Stimulated activated CD8-positive, alpha-beta memory T cell treated with anti-CD3 and anti-CD28 coated beads, Interleukin-15, amount 100 ng/mL, for 1 hour (primary cell): ENCODE results near the gene TBL2.
A peak's percentile ranks its signal among the peaks of the same experiment; 100 is the strongest.
"Not testable (repeated sequence)": the region's sequence is repeated elsewhere in the genome, so short reads cannot be mapped to it uniquely, and the experiment has no call there.

ENCODE experiments used
- DNase-seq: peaks from one replicate; pipeline ENCODE4 v3.0.0-alpha.2; 2020; ENCODE audit warnings: low read depth

TBL2 gene

DNA sequence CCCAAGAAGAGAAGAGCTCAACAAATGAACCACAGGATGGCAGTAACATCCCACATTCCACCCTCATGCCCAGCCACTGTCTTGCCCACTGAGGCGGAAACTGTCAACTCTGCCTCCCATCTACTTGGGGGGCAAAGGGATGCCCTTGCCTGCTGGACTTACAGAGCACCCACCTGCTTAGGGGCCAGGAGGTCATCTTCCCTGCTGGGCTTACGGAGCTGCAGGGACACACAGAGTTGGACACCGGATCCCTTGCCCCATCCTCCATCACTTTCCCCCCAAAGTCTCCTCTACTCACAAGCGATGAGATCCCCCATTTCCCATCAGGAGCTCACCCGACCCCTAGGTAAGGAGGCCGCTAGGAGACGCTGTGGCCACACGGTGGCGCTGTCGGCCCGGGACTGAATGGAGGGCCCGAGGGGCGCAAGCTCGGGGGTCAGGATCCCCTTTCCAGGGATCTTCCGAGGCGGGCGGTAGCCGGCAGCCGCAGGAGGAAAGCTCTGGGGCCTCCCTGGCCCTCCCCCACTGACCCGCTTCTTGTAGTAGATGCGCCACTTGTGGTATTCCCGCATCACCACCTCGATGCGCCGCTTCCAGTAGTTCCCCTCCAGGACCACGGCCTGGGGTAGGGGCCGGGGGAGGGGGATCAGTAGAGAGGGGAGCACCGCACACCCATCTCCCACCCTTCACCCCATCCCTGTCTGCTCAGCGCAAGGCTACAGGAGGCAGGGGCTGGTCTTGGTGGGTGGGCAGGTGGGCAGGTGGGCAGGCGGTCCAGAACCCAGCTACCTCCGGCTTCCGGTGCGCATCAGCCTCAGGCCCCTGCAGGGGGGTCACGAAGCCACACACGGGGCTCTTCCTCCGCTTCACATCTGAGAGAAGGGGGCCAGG lies 28.7 kb upstream of the TBL2 start:
- DNase-seq, result peak; percentile 38

DNA sequence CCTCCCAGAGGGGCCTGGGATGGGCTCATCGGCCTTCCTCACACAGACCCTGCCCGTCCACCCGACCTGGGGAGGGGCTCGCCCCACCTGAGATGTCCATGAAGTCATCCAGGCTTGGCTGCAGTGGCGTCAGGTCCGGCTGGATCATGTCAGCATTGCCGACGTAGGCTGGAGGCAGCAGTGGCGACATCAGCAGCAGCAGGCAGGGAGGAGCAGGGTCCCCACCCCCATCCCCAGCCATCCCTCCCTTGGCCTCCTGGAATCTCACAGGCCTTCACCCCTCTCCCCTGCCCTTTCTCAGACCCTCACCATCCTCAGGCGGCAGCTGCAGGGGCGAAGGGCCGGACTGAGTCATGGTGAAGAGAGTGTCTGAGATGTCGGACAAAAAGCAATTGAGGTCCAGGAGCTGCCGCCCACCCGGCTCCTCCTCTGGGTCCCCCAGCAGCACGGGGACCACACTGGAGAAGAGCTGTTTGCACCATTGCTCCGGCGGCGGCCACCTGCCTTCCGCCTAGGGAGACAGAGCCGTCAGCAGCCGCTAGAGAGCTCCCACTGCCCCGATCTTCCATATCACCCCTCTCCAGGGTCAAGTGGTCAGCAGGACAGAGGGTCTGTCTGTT lies 27.3 kb upstream of the TBL2 start:
- DNase-seq, result no peak

DNA sequence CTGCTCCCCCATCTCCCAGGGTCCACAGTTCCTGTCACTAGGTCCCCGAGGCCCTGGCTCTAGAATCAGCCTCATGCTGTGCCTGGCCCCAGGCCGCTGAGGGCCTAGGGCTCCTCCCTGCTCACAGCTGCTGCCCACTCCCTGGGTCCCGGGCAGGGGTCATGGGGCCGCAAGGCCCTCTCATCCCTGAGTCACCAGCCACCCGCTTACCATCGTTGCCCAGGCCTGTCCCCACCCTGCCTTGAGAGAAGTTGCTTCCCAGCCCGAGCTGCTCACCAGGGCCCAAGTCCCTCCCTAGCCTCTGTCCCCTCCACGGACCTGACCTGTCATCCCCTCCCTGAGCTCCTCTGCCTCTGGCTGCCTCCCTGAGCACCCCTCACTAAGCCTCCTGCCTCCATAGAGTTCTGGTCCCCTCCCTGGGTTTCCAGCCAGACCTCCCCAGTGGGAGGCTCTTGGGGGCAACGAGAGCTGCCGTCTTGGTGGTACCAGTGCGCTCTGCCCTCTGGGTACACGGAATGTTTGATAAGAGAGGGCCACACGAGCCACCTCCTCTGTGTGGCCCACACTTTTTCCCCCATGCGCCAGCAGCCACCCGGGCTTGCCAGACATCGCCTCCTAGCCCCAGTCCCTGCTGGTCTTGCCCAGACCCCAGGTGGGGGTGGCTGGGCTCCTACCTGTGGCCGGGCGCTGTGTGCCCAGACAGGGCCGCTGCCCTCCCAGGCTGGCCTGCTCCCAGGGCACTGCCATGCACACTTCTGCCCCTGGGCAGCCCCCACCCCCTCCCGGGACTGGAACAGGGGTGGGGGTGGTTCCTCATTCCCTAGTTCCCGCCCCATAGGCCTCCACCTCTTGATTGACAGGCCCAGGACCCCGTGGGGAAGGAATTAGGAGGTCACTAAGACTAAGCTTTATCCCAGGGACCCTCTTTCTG lies 24.6 kb upstream of the TBL2 start:
- DNase-seq, result no peak

DNA sequence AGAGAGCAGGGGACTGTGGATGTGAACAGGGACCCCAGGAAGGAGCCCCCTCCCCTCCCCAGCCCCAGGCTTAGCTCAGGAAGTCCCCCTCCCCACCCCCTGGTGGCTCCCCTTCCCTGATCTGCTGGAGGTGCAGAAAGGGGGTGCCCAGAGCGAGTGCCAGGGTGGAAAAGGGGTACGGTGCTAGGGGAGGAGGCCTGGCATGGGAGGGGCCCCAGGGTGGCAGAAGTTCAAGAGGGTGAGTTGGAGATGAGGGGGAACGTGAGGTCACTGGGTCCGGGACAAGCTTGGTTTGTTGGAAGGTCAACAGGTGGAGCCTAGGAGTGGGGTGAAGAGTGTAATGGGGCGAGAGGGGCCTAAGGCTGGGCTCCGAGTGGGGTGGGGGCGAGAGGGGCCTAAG lies 21.5 kb upstream of the TBL2 start:
- no peak for DNase-seq

DNA sequence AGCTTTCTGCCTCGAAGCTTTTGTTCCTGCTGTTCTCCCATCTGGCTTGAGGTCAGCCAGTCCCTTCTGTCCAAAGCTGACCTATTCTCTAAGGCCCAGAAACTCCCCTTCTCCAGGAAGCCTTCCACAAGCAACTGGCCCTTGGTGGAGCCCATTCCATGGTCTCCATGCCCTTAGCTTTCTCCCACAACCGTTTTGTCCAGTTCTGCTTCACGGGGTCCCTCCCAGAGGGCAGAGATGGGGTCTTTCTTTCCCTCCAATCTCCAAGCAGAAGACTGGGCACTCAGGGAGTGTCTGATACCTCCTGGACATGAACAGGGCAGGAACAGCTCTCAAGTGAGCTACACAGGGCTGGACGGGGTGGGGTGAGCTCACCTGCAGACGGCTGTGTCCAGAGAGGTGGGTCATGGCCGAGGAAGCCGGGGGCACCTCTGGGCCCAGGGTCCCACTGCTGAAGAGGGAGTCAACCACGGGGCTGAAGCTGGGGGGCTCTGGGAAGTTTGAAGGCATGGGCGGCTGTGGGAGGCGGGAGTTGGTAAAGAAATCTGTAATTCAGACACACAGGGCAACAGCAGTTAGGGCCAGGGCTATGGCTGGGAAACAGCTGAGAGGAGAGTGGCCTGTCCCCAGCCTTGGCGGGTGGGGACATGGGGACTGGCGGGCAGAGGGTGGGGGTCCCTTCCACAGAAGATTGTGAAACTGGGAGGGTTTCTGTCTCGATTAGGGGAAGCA lies 20.9 kb upstream of the TBL2 start:
- DNase-seq, result no peak

DNA sequence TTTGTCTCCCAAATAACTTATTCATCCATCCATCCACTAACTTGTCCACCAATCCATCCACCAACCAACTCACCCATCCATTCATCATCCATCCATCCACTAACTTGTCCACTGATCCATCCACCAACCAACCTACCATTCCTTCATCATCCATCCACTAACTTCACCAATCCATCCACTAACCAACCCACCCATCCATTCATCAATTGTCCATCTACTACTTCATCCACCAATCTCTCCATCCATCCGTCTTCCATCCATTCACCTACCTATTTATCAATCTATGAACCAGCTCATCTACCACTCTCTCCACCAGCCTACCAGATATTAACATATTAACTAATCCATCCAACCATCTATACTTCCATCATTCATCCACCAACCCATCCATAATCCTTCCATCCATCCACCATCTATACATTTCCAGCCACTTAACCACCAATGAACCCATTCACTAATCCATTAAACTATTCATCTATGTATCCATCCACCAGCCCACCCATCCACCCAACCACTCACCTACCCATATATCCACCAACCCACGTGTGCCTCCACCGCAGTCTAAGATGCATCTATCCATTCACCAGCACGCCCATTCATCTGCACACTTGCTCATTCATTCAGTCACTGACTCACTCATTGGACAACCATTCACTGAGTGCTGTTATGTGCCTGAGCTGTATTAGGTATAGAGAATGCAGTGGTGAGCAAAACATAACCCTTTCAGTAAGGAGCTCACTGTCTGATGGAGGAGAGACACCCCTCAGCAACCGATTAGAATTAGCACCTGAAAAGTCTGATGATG lies 19.8 kb upstream of the TBL2 start:
- no peak for DNase-seq

DNA sequence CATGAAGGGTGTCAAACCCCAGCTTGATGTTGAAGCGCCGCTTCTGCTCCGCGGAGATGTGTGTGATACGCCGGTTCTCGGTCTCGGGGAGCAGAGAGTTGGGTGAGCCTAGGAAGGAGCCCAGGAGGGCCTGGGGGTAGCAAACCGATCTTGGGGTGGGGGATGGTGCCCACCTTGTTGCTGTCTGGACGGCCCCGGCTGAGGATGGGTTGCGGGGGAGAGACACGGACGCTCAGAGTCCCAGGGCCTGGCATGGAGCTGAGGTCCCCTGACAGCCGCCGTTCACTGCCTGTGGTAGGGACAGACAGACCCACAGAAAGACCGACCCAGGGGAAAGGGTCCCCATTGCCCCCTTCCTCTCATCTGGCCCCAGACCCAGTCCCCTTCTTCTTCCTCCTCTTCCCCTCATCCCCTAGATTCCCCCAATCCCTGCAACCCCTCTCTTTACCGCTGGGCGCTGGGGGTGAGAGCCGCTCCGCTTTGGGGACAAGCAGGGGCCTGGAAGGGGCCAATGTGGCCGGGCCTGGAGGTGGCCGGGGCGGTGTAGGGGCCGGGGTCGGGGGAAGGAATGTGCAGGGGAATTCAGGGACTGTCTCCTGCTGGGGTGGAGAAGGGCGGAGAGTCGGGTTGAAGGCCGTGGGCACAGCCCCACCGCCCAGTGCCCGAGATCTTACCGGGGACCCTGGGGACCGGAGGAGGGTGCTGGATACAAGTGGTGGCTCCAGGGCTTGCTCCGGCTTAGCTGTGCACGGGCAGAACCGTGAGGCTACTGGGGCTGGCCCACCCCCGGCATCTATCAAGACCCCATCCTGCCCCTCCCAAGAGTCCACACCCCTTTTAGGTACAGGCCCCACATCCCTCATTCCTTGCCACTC lies 18.0 kb upstream of the TBL2 start:
- DNase-seq, result no peak

DNA sequence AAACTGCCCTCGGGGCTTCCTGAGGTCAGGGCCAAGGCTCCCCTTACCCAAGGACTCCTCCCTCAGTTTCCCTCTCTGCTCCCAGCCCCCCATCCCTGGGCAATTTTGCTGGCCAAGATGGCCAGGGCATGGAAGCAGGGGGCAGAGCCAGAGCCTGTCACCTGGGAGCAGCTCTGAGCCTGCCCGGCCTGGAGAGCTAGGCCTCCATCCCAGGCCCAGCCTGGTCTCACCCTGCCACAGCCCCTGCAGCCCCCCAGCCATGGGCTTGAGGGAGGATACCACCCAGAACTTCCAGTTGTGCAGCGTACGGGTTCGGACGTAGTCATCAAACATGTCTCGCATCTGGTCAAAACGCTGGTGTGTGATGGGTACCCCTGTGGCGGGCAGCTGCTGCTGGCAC lies 17.0 kb upstream of the TBL2 start:
- no peak for DNase-seq

DNA sequence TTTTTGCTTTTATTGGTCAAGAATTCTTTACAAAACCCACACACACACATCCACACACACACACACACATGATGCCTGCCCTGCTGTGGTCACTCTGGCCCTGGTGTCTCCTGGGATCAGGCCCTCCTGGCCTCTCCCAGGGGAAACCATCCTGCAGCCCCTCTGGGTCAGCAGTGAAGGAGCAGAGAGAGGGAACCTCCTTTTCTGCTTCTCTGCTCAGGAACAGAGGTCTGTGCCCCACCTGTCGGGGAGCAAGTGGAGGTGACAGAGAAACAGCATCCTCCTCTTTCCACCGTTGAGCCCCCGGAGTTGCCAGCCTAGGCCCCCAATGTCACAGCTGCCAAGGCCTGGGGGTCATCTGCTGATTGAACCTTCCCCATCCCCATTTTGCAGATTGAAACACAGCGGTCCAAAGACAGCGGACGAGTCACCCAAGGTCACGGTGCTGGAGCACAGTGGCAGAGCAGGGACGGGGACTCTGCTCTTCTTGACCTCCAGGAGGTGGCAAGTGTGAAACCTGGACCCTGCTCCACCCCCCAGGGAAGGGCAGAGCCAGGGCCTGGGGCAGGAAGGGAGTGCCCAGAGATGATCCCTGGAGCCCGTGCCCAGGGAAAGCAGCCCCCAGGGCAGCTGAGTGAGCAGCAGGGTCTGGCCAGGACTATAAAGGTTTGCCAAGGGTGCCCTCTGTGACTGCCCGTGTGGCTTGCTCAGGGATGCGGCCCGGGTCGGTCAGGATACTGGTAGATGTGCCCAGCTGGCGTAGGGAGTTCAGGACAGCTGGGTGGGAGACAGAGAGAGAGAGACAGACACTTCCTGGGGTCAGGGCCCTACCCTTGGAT lies 15.0 kb upstream of the TBL2 start:
- DNase-seq, result no peak

DNA sequence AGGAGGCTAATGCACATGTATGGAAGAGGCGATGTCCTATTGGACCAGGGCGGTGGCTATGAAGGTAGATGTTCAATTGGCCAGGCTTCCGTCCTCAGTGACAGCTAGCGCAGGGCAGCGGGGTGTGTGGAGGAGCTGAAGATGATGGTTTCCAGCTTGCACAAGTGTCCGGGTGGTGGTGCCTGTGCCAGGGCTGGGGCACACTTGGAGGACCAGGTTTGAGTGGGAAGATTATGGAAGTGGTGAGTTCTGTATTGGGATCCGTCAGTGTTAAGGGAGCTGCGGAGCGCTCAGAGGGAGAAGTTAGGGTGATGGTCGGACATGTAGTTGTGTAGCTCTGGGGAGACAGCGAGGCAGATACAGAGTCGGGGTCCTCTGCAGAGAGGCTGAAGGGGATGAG lies 8.5 kb upstream of the TBL2 start:
- DNase-seq, result no peak

DNA sequence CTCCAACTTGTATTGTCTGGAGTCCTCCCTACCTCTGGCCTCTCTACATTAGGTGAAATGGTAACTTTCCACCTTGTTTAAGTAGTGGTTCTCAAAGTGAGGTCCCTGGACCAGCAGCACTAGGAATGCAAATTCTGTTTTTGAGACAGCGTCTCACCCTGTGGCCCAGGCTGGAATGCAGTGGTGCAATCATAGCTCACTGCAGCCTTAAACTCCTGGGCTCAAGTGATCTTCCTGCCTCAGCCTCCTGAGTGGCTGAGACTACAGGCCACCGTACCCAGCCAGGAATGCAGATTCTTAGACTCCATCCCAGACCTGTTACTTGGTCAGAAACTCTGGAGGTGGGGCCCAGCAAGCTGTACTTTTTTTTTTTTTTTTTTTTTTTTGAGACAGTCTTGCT lies 6.8 kb upstream of the TBL2 start:
- no peak for DNase-seq

DNA sequence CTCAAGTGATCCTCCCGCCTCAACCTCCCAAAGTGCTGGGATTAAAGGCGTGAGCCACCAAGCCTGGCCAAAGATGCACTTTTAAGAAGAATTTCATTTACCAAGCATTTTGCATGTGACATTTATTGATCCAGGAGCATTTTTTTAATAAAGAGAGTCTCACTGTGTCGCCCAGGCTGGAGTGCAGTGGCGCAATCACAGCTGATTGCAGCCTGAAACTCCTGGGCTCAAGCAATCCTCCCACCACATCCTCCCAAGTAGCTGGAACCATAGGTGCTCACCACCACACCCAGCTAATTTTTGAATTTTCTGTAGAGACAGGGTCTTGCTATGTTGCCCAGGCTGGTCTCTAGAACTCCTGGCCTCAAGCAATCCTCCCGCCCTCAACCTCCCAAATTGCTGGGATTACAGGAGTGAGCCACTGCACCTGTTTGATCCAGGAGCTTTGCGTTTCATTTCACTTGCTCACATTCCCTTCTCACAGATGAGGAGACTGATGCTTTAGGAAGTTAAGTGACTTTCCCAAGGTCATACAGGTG lies 4.4 kb upstream of the TBL2 start:
- DNase-seq, result no peak

DNA sequence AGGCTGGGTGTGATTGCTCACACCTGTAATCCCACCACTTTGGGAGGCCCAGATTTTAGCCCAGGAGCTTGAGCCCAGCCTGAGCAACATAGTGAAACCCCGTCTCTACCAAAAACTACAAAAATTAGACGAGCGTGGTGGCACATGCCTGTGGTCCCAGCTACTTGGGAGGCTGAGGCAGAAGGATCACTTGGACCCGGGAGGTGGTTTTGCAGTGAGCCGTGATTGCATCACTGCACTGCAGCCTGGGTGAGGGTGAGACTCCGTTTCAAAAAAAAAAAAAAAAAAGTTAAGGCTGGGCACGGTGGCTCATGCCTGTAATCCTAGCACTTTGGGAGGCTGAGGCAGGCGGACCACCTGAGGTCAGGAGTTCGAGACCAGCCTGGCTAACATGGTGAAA lies 2.6 kb upstream of the TBL2 start:
- DNase-seq, result not testable (repeated sequence)

DNA sequence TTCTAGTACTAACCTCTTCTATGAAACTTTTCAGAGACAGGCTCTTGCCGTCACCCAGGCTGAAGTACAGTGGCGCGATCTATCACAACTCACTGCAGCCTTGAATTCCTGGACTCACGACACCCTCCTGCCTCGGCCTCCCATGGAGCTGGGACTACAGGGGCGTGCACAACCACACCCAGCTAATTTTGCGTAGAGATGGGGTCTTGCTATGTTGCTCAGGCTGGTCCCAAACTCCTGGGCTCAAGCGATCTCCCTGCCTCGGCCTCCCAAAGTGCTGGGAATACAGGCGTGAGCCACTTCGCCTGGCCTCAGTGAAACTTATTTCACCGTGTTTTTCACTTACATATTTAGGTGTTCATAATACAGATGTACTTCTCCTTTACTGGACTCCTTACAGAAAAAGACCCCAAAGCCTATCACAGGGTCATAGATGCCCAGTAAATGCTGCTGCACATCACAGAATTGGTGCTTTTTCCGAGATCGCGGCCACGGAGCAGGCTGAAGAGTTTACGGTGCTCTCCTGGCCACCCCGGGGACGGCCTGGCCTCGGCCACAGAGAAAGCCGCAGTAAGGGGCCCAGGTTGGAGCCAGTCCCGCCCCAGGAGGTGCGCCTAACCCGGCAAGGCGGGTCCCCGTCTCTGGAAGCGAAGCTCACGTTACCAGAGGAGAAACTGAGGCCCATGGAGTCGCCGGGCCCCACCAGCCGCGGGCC lies 595 bp downstream of the TBL2 start:
- DNase-seq, result no peak

DNA sequence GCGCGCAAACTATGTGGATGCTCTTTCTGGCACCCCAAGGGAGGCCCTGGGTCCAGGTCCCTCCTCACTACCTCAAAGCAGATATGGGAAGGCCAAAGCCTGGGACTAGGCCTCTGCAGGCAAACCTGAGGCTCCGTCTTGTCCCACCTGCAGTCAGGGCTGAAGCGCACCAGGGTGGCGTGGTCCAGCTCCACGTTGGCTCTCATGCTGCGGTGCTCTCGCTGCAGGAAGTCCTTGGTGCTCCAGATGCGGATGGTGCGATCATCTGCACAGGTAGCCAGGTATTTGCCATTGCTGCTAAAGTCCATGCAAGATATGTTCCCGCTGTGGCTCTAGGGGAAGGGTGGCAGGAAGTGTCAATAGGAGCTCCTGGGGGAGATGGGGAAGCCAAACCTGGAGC lies 4.6 kb downstream of the TBL2 start:
- DNase-seq, result no peak

DNA sequence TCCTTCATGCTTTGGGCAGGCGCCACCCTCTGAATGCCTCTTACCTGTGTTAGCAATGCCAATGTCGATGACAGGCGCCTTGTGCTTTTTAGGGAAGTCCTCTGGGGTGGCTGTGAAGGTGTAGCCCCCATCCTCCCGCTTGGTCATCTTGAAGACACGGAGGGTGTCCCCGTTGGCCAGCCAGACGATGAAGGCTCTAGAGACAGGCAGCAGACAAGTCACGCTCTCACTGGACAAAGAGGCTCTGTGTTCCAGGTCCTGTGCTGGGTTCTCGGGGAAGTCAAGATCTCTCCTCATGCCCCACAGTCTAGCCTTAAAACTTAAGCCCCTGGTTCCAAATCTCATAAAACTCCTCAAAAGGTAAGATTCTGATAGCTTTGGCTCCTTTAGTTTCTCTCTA lies 5.1 kb downstream of the TBL2 start:
- DNase-seq, result no peak

DNA sequence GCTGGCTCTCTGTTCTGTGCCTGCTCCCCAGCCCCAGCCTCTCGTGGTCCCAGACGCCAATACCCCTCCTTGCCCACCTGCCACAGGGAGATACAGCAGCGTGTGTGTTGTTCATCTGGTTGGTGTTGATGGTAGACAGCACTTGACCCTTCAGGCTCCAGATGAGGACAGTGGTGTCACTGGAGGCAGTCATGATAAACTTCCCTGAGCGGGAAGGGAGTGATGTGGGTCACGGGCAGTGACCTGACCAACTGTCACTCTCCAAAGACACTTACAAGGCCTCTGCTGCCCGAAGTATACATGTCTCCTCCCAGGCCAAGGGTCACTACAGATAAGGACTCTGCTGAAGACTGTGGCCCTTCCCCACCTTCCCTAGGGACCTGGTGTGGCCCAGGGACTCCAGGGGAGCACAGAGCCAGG lies 5.6 kb downstream of the TBL2 start:
- no peak for DNase-seq

DNA sequence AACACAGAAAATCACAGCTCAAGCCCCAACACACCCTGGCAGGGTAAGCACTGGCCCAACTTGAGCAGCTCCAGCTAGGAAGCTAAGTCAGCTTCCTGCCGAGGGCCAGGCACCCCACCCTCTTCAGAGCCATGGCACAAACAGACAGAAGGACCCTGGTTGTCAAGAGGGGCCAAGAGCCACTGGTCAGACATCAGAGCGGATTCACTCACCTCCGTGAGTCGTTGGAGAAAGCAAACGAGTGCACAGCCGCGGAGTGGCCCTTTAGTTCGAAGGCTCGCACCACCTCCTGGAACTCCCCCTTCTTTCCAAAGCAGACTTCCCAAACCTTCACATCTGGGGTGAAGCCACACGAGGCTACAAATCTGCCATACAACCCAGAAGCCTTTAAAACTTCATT lies 7.4 kb downstream of the TBL2 start:
- no peak for DNase-seq
